Hematopoietic multipotent progenitor cell treated with erythropoietin and hydrocortisone succinate and interleukin-3 and kit ligand, for 6 days (in vitro differentiated cells): ENCODE results near the gene KRT14.
A peak's percentile ranks its signal among the peaks of the same experiment; 100 is the strongest.
"Not testable (repeated sequence)": the region's sequence is repeated elsewhere in the genome, so short reads cannot be mapped to it uniquely, and the experiment has no call there.

ENCODE experiments used
- DNase-seq: peaks from one replicate; pipeline ENCODE4 v3.0.0-alpha.2; 2015

KRT14 gene

DNA sequence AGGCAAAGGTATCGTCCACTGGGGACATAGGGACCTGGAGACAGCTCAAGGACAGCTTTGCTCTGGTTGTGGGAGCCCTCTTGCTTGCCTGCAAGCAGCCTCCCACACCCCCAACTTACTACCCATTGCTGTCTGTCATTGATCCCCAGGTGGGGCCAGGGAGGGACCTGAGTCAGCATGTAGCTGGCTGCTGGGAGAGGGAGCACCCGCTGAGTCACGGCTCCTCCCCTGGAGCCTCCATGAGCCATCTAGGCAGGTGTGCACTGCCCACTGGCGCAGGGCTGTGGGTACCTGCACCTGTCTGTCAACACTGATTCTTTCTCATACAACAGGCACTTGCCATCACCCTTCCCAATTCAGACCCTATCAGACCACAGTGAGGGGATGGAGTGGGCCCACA is 10.0 kb downstream of the KRT14 start:
- DNase-seq = not testable (repeated sequence)

DNA sequence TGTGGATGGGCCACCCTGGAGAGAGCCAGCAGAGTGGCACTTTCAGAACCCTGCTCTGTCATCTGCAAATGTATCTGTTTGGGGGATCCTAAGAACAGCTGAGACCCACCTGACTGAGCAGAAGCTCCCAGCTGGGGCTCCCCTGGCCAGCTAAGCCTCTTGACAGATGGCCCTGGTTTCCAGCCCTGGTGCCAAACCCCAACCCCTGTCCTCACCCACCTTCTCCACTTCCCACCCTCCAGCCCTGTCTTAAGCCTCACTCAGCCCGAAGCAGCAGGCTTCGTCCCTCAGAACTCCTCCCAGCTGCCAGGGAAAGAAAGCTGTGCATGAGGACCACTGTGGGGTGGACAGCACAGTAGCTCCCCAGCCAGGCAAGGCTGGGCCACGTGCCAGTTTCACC is 11.4 kb downstream of the KRT14 start:
- DNase-seq = no peak

- no peak for DNase-seq
Measured at GRCh38 chr17:41571561-41572434, 14.9 kb downstream of the KRT14 start, which contains the start of gene KRT9. TSS of gene KRT9 (minus strand) at chr17:41572059. CDS start at chr17:41571992, 67 bp downstream.

DNA sequence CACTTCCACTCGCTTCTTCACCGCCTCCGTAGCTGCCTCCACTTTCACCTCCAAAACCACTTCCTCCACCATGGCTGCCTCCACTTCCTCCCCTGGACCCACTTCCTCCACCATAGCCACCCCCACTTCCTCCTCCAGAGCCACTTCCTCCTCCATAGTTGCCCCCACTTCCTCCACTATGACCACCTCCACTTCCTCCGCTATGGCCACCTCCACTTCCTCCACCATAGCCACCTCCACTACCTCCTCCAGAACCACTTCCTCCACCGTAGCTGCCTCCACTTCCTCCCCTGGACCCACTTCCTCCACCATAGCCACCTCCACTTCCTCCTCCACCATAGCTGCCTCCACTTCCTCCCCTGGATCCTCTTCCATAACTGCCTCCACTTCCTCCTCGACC is 19.4 kb downstream of the KRT14 start:
- DNase-seq = no peak

DNA sequence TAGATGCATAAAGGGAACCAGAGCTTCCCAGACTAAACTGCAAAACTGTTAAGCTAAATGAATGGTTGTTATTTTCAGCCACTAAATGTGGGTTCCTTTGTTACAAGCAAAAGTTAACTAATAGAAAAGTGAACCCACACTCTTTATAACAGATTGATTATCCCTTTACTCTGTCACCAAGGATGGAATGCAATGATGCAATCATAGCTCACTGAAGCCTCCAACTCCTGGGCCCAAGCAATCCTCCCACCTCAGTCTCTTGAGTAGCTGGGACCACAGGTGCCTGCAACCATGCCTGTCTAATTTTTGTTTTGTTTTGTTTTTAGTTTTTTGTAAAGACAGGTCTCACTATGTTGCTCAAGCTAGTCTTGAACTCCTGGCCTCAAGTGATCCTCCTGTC is 21.4 kb downstream of the KRT14 start:
- no peak for DNase-seq

GRCh38 chr17:41563607-41564170 is 23.0 kb downstream of the KRT14 start:
- no peak for DNase-seq

- DNase-seq = no peak
Measured at GRCh38 chr17:41561554-41561953, 25.1 kb downstream of the KRT14 start.

DNA sequence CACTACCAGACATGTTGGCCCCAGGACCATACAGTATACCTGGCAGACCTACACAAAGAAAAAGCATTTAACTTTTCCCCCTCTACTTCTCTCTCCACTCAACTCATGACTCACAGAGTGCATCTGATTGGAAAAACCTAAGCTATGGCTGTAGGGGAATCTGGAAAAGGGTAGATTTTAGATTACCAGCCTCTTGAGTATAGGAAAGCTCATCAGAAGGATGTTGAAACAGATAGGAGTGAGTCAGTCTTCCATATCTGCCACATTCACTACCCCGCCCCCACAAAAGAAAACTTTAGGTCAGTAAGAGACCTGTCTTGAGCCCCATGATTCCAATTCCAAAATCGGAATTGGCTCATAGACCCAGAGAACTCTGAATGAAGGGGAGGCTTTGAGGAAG is 27.1 kb downstream of the KRT14 start:
- no peak for DNase-seq

DNA sequence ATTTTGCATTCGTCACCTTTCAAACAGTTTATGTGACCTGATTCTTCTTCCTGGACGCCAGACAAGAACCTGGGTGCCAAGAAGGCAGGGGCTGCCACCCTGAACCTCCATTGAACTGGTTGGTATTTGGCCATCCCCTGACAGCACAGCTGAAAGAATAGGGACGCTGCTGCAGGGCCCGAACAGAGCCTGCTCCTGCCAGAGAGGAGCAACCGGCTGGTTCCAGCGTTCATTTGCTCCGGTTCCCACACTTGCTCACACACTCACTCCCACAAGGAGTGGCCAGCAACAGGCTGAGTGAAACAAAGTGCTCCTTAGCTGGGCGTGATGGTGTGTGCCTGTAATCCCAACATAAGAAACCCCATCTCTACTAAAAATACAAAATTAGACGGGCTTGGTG is 29.8 kb downstream of the KRT14 start:
- DNase-seq = no peak

DNA sequence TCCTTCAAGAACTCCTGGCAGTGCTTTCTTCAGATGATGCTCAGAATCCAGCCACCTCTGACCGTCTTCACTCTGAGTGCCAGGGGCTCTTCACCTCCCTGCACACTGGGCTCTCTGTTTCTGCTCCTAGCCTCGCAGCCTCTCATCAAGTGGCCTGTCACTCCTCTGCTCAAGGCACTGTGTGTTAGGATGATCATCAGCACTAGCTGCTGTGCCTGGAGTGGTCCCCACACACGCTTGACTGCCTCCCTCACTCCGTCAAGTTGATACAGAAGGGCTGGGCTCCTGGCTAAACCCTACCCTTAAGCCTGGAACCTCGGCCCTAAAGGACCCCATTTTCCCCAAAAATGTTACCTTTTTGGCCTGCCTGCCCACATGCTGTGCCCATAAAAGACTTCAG is 30.4 kb downstream of the KRT14 start:
- DNase-seq = no peak

- DNase-seq = peak; percentile 7
Measured at GRCh38 chr17:41555105-41555887, 31.4 kb downstream of the KRT14 start.

DNA sequence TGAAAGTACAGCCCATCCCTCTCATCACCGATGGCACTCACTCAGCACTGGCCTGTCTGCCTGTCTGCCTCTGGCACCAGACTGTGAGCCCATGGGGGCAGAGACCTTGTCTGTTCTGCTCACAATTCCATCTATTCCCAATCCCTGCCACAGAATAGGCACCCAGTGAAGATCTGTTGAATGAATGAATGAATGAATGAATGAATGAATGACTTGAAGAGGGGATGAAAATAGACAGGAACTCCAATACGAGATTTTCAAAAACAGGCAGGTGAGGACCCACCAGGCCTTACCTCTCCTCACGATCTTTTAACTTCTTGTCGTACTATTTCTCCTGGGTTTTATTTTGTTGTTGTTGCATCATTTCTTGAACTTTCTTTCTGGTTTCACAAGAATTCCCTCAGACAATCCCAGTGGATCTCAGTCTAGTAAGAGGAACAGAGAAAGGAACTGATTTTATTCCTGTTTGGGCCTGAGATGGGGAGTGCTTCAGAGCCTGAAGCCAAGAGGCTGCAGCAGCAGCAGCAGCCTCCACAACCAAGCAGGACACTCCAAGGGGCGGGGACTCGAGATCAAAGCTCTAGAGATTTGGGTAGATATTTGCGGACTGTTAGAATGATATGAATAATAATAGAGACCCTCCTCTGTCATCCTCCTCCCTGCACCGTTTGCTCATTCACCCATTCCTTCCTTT is 32.6 kb downstream of the KRT14 start:
- no peak for DNase-seq

GRCh38 chr17:41553176-41553575 is 33.5 kb downstream of the KRT14 start:
- no peak for DNase-seq

DNA sequence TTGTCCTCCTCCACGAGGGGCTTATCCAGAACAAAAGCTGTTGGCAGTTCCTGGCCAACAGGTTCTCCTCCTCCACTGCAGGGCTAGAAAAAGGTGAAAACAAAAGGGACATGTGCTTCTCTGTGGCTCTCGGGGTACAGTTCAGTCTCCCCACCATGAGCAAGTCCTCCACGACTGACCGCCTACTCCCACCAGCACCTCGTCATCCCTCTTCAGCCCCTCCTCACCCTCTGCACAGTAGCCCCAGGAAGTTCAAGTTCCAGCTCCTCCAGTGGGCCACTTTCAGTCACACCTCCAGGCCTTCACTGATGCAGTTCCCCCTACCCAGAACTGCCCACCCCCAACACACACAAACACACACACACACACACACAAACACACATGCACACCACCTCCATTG is 34.2 kb downstream of the KRT14 start:
- no peak for DNase-seq

DNA sequence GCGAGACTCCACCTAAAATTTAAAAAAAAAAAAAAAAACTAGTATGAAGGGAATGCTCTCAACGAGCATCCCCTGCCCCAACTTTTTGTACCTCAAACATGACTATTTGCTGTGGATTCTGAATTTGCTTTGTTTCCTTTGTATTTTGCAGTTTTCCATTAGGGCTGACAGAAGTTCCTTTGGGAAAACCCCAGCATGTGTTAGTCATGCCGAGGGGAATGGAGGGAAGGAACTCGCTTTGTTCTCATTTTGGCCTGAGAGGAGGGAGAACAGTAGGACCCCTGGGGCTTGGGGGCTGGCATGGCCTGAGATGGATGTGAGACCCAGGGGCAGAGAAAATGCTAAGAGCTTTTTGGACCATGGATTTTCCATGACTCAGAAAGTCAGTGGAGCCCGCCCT is 35.3 kb downstream of the KRT14 start:
- DNase-seq = no peak

DNA sequence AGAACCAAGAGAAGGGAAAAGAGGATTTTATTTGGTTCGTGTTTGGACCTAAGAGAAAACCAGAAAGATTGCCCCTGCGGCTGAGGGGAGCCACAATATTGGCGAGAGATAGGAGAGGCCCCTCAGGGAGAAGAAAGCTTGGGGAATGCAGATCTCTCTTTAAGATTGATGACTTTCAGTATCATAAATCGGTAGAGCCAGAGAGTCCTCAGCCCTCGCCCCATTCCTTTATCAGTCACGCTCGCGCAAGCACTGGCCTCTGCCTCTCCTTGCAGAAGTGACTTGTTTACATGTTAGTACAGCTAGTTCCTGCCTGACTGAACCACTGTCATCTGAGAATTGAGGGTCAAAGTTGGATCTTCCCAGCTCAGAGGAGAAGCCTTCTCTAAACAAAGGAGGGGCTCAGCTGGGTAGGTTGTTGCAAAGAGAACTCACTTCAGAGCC is 37.1 kb downstream of the KRT14 start:
- peak; percentile 37 for DNase-seq

DNA sequence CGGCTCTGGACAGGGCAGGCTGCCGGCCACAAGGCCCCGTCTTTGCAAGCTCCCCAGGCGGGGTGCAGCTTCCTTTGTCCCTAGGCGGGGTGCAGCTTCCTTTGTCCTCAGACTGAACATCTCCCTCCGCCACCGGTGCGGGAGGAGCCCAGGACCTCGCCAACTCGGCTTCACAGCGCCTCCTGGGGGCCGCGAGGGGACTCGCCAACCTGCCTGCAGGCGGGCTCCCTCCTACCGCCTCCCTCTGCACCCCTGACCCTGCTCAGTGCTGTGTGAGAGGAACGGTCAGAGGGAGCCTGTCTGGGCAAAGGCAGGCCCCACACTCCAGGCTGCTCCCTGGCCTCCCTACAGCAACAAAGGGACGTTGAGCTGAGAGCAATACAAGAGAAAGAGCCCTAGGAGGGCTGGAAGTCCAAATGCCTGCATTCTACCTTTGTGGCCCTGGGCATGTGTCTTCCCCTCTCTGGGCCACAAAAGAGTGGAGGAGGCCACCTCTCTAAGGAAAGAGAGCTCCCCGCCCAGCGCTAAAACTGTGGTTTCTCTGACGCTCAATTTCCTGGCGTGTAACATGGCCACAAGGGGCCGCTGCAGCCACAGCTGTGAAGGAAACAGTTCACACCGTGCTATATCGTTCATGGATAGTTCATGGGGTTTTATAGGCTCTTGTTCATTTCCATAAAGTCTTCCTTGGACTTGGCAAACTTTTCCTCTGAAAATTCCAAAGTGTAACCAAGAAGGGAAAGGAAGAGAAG is 37.7 kb downstream of the KRT14 start:
- peak; percentile 95 for DNase-seq

GRCh38 chr17:41547921-41548843 is 38.5 kb downstream of the KRT14 start:
- peak; percentile 49 for DNase-seq

- DNase-seq = no peak
Measured at GRCh38 chr17:41547378-41547841, 39.3 kb downstream of the KRT14 start.

DNA sequence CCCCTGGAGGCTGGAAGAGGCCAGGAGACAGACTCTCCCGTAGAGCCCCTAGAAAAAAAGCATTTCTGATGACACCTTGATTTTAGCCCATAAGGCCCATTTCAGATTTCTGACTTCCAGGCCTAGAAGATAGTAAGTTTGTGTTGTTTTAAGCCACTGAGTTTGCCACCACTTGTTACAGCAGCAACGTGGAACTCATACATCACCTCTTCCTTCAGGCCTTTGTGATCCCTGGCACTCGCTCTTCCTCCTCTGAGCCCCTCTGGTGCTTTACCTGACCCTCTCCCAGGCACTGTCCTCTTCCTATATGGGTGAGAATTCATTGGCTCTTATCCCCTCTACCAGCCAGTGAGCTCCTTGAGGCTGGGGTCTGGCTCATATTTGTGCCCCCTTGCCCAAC is 39.9 kb downstream of the KRT14 start:
- DNase-seq = no peak

DNA sequence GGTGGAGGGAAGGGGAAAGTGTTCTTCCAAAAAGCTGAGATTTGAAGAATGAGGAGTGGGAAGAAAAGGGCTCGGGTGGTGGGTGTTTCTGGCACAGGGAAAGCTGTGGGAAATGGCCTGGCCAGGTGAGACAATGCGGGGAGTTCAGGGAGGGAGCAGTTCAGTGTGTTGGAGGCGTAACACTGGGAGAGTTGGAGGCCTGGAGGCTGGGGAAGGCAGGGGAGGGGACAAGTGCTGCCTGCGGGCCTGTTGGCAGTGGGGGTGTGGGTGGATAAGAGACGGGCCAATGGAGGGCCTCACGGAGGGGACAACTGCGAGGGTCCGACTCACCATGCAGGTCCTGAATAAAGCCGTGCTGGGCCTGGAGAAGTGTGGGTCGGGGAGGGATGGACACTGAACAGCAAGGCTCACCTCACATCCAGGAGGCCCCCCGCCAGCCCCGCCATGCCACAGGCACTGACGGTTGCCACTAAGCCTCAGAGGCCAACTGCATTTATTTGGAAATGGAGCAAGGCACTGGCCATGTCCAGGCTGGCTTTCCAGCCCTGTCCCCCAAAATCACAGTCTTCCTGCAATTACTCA is 40.8 kb downstream of the KRT14 start:
- no peak for DNase-seq
